Transverse colon (tissue), 4 donors: Measurements from ENCODE around the gene ALDH18A1. TPM values are rescaled to one million over a fixed set of nuclear protein-coding genes. Genes with fewer than 3 reads are reported as not detected.

ENCODE experiments used
- DNase-seq: peaks from one replicate; pipeline ENCODE4 v3.0.0-alpha.2; 2019
- H3K27ac ChIP-seq, 4 donors: fragments of 200-600 bp; sonication (generic); 2 replicates each; pipeline ENCODE4 v1.5.1; 2016 to 2018; ENCODE audit warnings: inconsistent platforms in 4 of 4
- H3K27me3 ChIP-seq: fragments of 200-600 bp; sonication (generic); 2 replicates; pipeline ENCODE4 v1.5.1; 2017; ENCODE audit warnings: inconsistent platforms
- H3K36me3 ChIP-seq, 4 donors: fragments of 200-600 bp; sonication (generic); 2 replicates each; pipeline ENCODE4 v1.5.1; 2017 to 2019; ENCODE audit warnings: inconsistent platforms in 4 of 4
- H3K4me1 ChIP-seq, 4 donors: fragments of 200-600 bp; sonication (generic); 2 replicates each; pipeline ENCODE4 v1.5.1; 2017 to 2020; ENCODE audit warnings: inconsistent platforms in 4 of 4
- H3K4me3 ChIP-seq, 4 donors: fragments of 200-600 bp; sonication (generic); 1 replicate in 1 of 4; 2 replicates in 3 of 4; pipeline versions ENCODE4 v1.5.1 to v1.6.1; 2017 to 2019; ENCODE audit warnings: inconsistent platforms in 4 of 4
- H3K9me3 ChIP-seq, 2 donors: fragments of 200-600 bp; sonication (generic); 2 replicates each; pipeline ENCODE4 v1.5.1; 2017 to 2019; ENCODE audit warnings: inconsistent platforms in 2 of 2
- EP300 ChIP-seq: sonication (generic); formaldehyde crosslinking; IDR thresholded peaks from one replicate; pipeline ENCODE4 v1.6.1; 2017; ENCODE audit warnings: antibody characterized with exemption, low read depth
- POLR2A ChIP-seq: fragments of 450-650 bp; IDR thresholded peaks from one replicate; pipeline ENCODE4 v1.6.1; 2016; ENCODE audit warnings: antibody characterized with exemption, mild to moderate bottlenecking, moderate library complexity
- POLR2AphosphoS5 ChIP-seq, 3 donors: sonication (generic); formaldehyde crosslinking; IDR thresholded peaks; one replicate each; pipeline ENCODE4 v1.6.1; 2016; ENCODE audit warnings: antibody characterized with exemption in 3 of 3
- WGBS, 2 donors: methylation state at CpG; one replicate each; pipeline ENCODE4 v1.1.5; 2018; ENCODE audit warnings: low coverage in 1 of 2; 5-methylcytosine and 5-hydroxymethylcytosine counted together
- in situ Hi-C, 4 donors: fragments of 200-750 bp; cut with MboI; loops; one replicate each; pipeline versions ENCODE4 v1.15.0 to v1.15.1; 2017; ENCODE audit warnings: low sequenced_read_pairs in 3 of 4, low pct_ligation_motif_present in 1 of 4, low pct_unique_long_range_greater_than_20kb in 1 of 4
- intact Hi-C: fragments of 100-400 bp; cut with DNase I; formaldehyde crosslinking; loops from one replicate; pipeline ENCODE4 v1.15.1; 2023; ENCODE audit warnings: low total_unique reads
- total RNA-seq, 4 donors: library from RNA; depleted of rRNA; stranded (reverse); fragments of >200 nt; gene quantifications; one replicate each; pipeline ENCODE4 v1.1.0, GENCODE V29; 2016
- TF ChIP-seq, protein P1 (sequence below), 5 experiments: fragments of 200-600 bp in 3 of 5; fragments of 450-650 bp in 2 of 5; sonication (generic) in 3 of 5; IDR thresholded peaks; 1 replicate in 2 of 5; 2 replicates in 3 of 5; pipeline ENCODE4 v1.5.1; 2016 to 2017; ENCODE audit warnings: antibody characterized with exemption in 5 of 5, inconsistent platforms in 3 of 5, mild to moderate bottlenecking in 2 of 5, moderate library complexity in 1 of 5

Gene ALDH18A1
- total RNA-seq, 4 donors from 2014 or later, result 98.7 to 130 (median 116) TPM

DNA sequence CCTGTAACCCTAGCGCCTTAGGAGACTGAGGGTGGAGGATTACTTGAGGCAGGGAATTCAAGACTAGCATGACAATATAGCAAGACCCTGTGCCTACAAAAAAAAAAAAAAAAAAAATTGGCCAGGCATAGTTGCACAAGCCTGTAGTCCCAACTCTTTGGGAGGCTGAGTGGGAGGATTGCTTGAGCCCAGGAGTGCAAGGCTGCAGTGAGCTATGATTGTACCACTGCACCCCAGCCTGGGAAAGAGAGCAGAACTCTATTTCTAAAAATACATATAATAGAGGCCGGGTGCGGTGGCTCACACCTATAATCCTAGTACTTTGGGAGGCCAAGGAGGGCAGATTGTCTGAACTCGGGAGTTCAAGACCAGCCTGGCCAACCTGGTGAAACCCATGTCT, 85.1 kb downstream of the ALDH18A1 start:
- no peaks in the 10 kb centered on the region for H3K27me3 ChIP-seq
- no peak for TF ChIP-seq POLR2AphosphoS5 (IDR thresholded peaks at IDR 0.05)
- TF ChIP-seq, protein P1, sequence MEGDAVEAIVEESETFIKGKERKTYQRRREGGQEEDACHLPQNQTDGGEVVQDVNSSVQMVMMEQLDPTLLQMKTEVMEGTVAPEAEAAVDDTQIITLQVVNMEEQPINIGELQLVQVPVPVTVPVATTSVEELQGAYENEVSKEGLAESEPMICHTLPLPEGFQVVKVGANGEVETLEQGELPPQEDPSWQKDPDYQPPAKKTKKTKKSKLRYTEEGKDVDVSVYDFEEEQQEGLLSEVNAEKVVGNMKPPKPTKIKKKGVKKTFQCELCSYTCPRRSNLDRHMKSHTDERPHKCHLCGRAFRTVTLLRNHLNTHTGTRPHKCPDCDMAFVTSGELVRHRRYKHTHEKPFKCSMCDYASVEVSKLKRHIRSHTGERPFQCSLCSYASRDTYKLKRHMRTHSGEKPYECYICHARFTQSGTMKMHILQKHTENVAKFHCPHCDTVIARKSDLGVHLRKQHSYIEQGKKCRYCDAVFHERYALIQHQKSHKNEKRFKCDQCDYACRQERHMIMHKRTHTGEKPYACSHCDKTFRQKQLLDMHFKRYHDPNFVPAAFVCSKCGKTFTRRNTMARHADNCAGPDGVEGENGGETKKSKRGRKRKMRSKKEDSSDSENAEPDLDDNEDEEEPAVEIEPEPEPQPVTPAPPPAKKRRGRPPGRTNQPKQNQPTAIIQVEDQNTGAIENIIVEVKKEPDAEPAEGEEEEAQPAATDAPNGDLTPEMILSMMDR (IDR thresholded peaks at IDR 0.05), result no peak
- no peak for TF ChIP-seq POLR2A
- TF ChIP-seq EP300, result no peak
- DNase-seq, result no peak
- in situ Hi-C loops (no loop called here), intact Hi-C loops (no loop called here)
- no peak overlapping the region for H3K27ac ChIP-seq
- H3K9me3 ChIP-seq, result no peaks in the 10 kb centered on the region
- peaks cover 0 to 11% (median 5%) of the 10 kb centered on the region in 4 donors for H3K4me1 ChIP-seq
- 88 to 92% methylated on average over 1 to 4 of the region's 4 CpGs for WGBS, 2 donors
- no peak overlapping the region for H3K4me3 ChIP-seq
- no peaks in the 10 kb centered on the region for H3K36me3 ChIP-seq

DNA sequence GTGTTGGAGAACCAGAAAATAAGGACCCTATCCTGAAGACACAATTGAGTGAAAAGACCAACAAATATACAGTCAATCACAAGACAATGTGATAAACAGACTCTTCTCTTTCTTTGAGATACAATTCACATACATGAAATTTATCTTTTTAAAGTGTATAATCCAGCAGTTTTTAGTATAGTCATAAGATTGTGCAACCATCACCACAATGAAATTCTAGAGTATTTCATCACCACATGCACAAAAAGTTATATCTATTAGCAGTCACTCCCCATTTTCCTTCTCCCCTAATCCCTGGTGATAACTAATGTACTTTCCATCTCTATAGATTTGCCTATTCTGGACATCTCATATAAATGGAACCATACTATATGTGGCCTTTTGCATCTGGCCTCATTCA, 87.1 kb downstream of the ALDH18A1 start:
- TF ChIP-seq POLR2AphosphoS5 (IDR thresholded peaks at IDR 0.05) (no peak), POLR2A (no peak), EP300 (no peak)
- TF ChIP-seq, protein P1 (IDR thresholded peaks at IDR 0.05), result no peak
- in situ Hi-C loops (no loop called here), intact Hi-C loops (loop anchor here (10.0 kb wide), 1 partner anchor 125 kb away; no protein-coding TSS in a partner anchor)
- H3K27ac ChIP-seq, result no peak overlapping the region
- H3K36me3 ChIP-seq, result no peaks in the 10 kb centered on the region
- H3K27me3 ChIP-seq, result no peaks in the 10 kb centered on the region
- no peak overlapping the region for H3K4me3 ChIP-seq
- no peak for DNase-seq
- no peaks in the 10 kb centered on the region for H3K9me3 ChIP-seq
- peaks cover 0 to 17% (median 5%) of the 10 kb centered on the region in 4 donors for H3K4me1 ChIP-seq

DNA sequence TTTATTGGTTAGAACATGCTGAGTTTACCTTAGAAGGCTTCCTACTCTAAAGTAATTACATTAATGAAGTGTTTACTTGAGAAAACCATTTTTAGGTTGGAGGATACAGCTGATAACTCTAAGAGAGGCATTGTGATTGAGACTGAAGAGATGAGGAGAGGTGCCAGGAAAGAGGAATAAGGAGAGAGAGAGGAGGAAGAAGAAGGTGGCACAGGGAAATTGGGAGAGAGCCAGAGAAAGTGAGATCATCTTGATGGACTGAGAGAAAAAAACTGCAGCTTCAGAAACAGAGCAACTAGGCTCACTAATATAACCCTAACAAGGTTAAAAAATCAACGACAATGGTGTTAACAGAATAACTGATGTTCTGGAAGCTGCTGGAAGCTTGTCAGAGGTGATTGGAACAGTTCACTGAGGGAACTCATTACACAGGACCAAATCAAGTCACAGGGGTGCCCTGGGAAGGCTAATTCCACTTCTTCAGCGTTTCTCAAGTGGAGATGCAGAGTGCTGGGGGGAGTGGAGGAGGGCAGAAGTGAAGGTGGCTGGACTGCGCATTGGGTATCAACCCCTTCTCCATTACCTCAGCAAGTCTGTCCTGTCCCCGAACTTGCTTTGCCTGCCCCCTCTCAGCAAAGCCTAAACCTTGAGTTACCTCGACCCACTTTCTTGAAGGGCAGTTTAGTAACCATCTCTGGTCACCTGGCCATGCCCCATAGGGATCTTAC, 88.4 kb downstream of the ALDH18A1 start:
- no peaks in the 10 kb centered on the region for H3K9me3 ChIP-seq
- peak overlapping the region in 3 of 4 donors; percentile 14 to 26 (median 18) for H3K27ac ChIP-seq
- H3K4me3 ChIP-seq, result no peak overlapping the region
- DNase-seq, result no peak
- H3K27me3 ChIP-seq, result no peaks in the 10 kb centered on the region
- in situ Hi-C loops (no loop called here), intact Hi-C loops (loop anchor here (10.0 kb wide), 1 partner anchor 123 kb away; no protein-coding TSS in a partner anchor)
- H3K36me3 ChIP-seq, result no peaks in the 10 kb centered on the region
- TF ChIP-seq, protein P1 (IDR thresholded peaks at IDR 0.05), result no peak
- no peak for TF ChIP-seq EP300
- TF ChIP-seq POLR2AphosphoS5 (IDR thresholded peaks at IDR 0.05), result no peak
- TF ChIP-seq POLR2A, result no peak
- 66% methylated on average over 5 of the region's 5 CpGs; no CpG with 5 or more reads in 1 of the 2 donors for WGBS, 2 donors
- peaks cover under 1 to 18% (median 6%) of the 10 kb centered on the region in 4 donors for H3K4me1 ChIP-seq

DNA sequence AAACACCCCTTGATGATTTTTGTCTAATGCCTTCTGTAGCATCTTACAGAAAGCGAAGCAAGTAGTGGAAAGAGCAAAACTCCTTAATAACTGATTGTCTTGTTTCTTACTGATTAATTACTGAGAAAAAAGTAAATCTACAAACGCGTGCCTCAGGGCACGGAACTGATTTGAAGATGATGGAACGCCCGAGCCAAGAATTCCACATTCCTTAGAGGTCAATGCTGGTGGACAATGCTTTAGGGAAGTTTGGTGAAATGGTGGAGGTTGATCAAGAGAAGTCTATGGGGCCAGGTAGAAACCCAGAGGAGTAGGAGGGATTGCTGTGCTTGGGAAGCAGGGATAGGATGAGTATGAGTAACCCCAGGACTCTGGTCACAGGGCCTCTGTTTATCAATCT, 90.4 kb downstream of the ALDH18A1 start:
- intact Hi-C loops (loop anchor here (10.0 kb wide), 1 partner anchor 121 kb away; no protein-coding TSS in a partner anchor), in situ Hi-C loops (no loop called here)
- H3K27ac ChIP-seq, result peak overlapping the region; percentile 62 to 71 (median 62)
- H3K36me3 ChIP-seq, result no peaks in the 10 kb centered on the region
- H3K4me3 ChIP-seq, result no peak overlapping the region
- H3K27me3 ChIP-seq, result no peaks in the 10 kb centered on the region
- H3K4me1 ChIP-seq, result peaks cover 3 to 35% (median 22%) of the 10 kb centered on the region in 4 donors
- TF ChIP-seq, protein P1 (IDR thresholded peaks at IDR 0.05), result no peak
- TF ChIP-seq POLR2AphosphoS5 (IDR thresholded peaks at IDR 0.05) (no peak), POLR2A (no peak), EP300 (no peak)
- no peaks in the 10 kb centered on the region for H3K9me3 ChIP-seq
- 64 to 92% methylated on average over 6 of the region's 6 CpGs for WGBS, 2 donors
- no peak for DNase-seq
